ENCODE data around the gene STX1B. TPM values are rescaled to one million over a fixed set of nuclear protein-coding genes. Genes with fewer than 3 reads are reported as not detected.
A peak's percentile ranks its signal among the peaks of the same experiment; 100 is the strongest.

Gene STX1B
- total RNA-seq, 3 donors from 2014 or later (not counting 1 experiment from before 2014, with no cell fraction given) = 0.14 to 1.6 (median 0.32) TPM

DNA sequence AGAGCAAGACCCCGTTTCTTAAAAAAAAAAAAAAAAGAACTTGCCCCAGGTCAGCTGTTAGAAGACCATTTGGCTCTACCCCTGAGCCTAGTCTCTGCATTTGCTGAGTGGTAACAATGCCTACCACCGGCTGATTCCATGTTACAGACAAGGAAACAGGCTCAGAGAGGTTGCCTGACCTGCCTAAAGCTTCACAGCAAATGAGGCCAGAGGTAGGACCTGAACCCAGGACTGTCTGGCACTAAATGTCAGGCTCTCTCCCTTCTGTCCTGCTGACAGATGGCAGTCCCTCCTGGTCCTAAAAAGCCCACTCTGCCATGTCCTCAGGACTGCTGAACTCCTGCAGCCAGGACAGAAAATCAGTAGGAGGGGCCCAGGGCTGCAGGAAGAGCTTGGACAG lies 5.8 kb downstream of the STX1B start:
- H3K27me3 Mint-ChIP-seq (ENCODE audit: low read depth in 2 of 2) = peaks cover 0 to 22% of the 10 kb centered on the region in 2 donors
- H3K4me1 Mint-ChIP-seq = peaks cover 0 to under 1% of the 10 kb centered on the region in 2 donors
- Histone ChIP-seq H3K27ac (ENCODE audit: low read length) (no peak overlapping the region), H3K4me3 (ENCODE audit: low read length) (no peak overlapping the region), H3K4me1 (ENCODE audit: control insufficient read depth, insufficient read depth, low read length) (no peaks in the 10 kb centered on the region), H3K9me3 (ENCODE audit: control insufficient read depth, insufficient read depth, low read length) (no peaks in the 10 kb centered on the region), H3K27me3 (ENCODE audit: control insufficient read depth, insufficient read depth, low read length) (peaks cover under 1% of the 10 kb centered on the region), H3K36me3 (ENCODE audit: control insufficient read depth, insufficient read depth, low read length) (no peaks in the 10 kb centered on the region)
- no peaks in the 10 kb centered on the region for H3K36me3 Mint-ChIP-seq
- H3K27ac Mint-ChIP-seq = no peak overlapping the region
- WGBS (ENCODE audit: insufficient coverage) = 83% methylated on average over 2 of the region's 2 CpGs
- no peak for DNase-seq
- TF ChIP-seq, protein P1, sequence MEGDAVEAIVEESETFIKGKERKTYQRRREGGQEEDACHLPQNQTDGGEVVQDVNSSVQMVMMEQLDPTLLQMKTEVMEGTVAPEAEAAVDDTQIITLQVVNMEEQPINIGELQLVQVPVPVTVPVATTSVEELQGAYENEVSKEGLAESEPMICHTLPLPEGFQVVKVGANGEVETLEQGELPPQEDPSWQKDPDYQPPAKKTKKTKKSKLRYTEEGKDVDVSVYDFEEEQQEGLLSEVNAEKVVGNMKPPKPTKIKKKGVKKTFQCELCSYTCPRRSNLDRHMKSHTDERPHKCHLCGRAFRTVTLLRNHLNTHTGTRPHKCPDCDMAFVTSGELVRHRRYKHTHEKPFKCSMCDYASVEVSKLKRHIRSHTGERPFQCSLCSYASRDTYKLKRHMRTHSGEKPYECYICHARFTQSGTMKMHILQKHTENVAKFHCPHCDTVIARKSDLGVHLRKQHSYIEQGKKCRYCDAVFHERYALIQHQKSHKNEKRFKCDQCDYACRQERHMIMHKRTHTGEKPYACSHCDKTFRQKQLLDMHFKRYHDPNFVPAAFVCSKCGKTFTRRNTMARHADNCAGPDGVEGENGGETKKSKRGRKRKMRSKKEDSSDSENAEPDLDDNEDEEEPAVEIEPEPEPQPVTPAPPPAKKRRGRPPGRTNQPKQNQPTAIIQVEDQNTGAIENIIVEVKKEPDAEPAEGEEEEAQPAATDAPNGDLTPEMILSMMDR (IDR thresholded peaks at IDR 0.05) = no peak
- H3K9me3 Mint-ChIP-seq = no peaks in the 10 kb centered on the region
- ATAC-seq = no peak
- intact Hi-C loops (cut with micrococcal nuclease) = no loop called here
- no peak overlapping the region for H3K4me3 Mint-ChIP-seq

GRCh38 chr16:31003744-31004143 lies 6.7 kb downstream of the STX1B start:
- Mint-ChIP-seq H3K9me3 (no peaks in the 10 kb centered on the region), H3K27ac (peak overlapping the region in 1 of 2 donors; percentile 35), H3K27me3 (ENCODE audit: low read depth in 2 of 2) (peaks cover 0 to 15% of the 10 kb centered on the region in 2 donors), H3K36me3 (no peaks in the 10 kb centered on the region), H3K4me3 (no peak overlapping the region), H3K4me1 (no peaks in the 10 kb centered on the region)
- Histone ChIP-seq H3K36me3 (ENCODE audit: control insufficient read depth, insufficient read depth, low read length) (no peaks in the 10 kb centered on the region), H3K27ac (ENCODE audit: low read length) (no peak overlapping the region), H3K4me3 (ENCODE audit: low read length) (no peak overlapping the region), H3K27me3 (ENCODE audit: control insufficient read depth, insufficient read depth, low read length) (no peaks in the 10 kb centered on the region), H3K9me3 (ENCODE audit: control insufficient read depth, insufficient read depth, low read length) (no peaks in the 10 kb centered on the region), H3K4me1 (ENCODE audit: control insufficient read depth, insufficient read depth, low read length) (no peaks in the 10 kb centered on the region)
- ATAC-seq (no peak), DNase-seq (no peak)
- intact Hi-C loops (cut with micrococcal nuclease) = no loop called here
- 88% methylated on average over 5 of the region's 6 CpGs for WGBS (ENCODE audit: insufficient coverage)
- TF ChIP-seq, protein P1 (IDR thresholded peaks at IDR 0.05) = no peak

DNA sequence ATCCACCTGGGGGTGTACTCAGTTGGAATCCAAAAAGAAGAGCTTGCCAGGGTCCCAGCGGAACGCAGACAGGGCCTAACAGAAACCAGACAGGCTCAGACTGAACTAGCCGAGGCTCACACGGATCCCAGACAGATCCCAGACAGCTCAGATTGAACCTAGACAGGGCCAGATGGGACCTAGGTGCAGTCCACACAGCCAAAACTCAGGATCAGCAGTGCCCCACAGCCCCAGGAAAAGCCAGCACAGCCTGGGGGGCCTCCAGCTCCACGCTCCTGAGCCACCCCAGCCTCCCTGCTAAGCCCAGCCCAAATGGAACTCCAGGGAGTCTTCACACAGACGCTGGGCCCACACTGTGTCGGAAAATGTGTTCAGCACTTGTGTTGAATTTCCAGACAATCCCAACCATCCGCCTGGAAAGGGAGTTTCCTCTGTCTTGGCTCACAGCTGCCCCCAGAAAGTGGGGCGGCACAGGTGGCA lies 7.5 kb downstream of the STX1B start:
- DNase-seq (no peak), ATAC-seq (no peak)
- WGBS (ENCODE audit: insufficient coverage) = 88% methylated on average over 9 of the region's 9 CpGs
- intact Hi-C loops (cut with micrococcal nuclease) = no loop called here
- Histone ChIP-seq H3K27ac (ENCODE audit: low read length) (no peak overlapping the region), H3K36me3 (ENCODE audit: control insufficient read depth, insufficient read depth, low read length) (no peaks in the 10 kb centered on the region), H3K9me3 (ENCODE audit: control insufficient read depth, insufficient read depth, low read length) (no peaks in the 10 kb centered on the region), H3K4me1 (ENCODE audit: control insufficient read depth, insufficient read depth, low read length) (no peaks in the 10 kb centered on the region), H3K4me3 (ENCODE audit: low read length) (no peak overlapping the region), H3K27me3 (ENCODE audit: control insufficient read depth, insufficient read depth, low read length) (no peaks in the 10 kb centered on the region)
- Mint-ChIP-seq H3K36me3 (no peaks in the 10 kb centered on the region), H3K27ac (peak overlapping the region in 1 of 2 donors; percentile 35), H3K4me1 (no peaks in the 10 kb centered on the region), H3K9me3 (no peaks in the 10 kb centered on the region), H3K4me3 (no peak overlapping the region), H3K27me3 (ENCODE audit: low read depth in 2 of 2) (peaks cover 0 to 10% of the 10 kb centered on the region in 2 donors)
- TF ChIP-seq, protein P1 (IDR thresholded peaks at IDR 0.05) = no peak

GRCh38 chr16:31002250-31002700 lies 8.2 kb downstream of the STX1B start:
- Histone ChIP-seq H3K27me3 (ENCODE audit: control insufficient read depth, insufficient read depth, low read length) (no peaks in the 10 kb centered on the region), H3K27ac (ENCODE audit: low read length) (no peak overlapping the region), H3K4me1 (ENCODE audit: control insufficient read depth, insufficient read depth, low read length) (peaks cover 4% of the 10 kb centered on the region), H3K36me3 (ENCODE audit: control insufficient read depth, insufficient read depth, low read length) (no peaks in the 10 kb centered on the region), H3K9me3 (ENCODE audit: control insufficient read depth, insufficient read depth, low read length) (no peaks in the 10 kb centered on the region), H3K4me3 (ENCODE audit: low read length) (no peak overlapping the region)
- no peak for DNase-seq
- no peak overlapping the region for H3K27ac Mint-ChIP-seq
- H3K36me3 Mint-ChIP-seq = no peaks in the 10 kb centered on the region
- intact Hi-C loops (cut with micrococcal nuclease) = no loop called here
- ATAC-seq = no peak
- H3K4me3 Mint-ChIP-seq = no peak overlapping the region
- TF ChIP-seq, protein P1 (IDR thresholded peaks at IDR 0.05) = no peak
- 89% methylated on average over 10 of the region's 10 CpGs for WGBS (ENCODE audit: insufficient coverage)
- H3K4me1 Mint-ChIP-seq = peaks cover 0 to 4% of the 10 kb centered on the region in 2 donors
- H3K27me3 Mint-ChIP-seq (ENCODE audit: low read depth in 2 of 2) = peaks cover 0 to 8% of the 10 kb centered on the region in 2 donors
- no peaks in the 10 kb centered on the region for H3K9me3 Mint-ChIP-seq
